ENCODE results near the gene SLC26A1. TPM values are rescaled to one million over a fixed set of nuclear protein-coding genes. Genes with fewer than 3 reads are reported as not detected.
A peak's percentile ranks its signal among the peaks of the same experiment; 100 is the strongest.
"Not testable (repeated sequence)": the region's sequence is repeated elsewhere in the genome, so short reads cannot be mapped to it uniquely, and the experiment has no call there.

Gene SLC26A1
- total RNA-seq, 1 donor from 2014 or later: 0.24 TPM

DNA sequence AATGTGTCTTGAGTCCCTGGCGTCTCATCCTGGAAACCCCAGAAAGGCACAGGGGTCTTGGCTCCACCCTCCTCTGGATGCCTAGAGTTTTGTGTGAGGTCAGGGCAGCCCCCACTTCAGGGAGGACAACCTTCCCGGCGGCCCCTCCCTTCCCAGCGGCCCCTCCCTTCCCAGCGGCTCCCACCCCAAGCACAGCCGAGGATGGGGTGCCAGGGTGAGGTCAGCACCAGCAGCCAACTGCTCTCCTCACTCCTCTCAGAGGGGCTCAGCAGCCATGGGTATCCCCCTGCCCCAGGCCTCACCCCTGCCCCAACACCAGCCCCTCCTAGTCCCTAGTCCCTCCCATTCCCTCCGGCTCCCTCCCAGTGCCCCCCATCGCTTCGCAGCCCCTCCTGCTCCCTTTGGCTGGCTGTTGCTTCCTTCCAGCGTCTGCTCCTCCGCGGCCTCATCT is 37.2 kb downstream of the SLC26A1 start:
- DNase-seq (ENCODE audit: low read depth): no peak

DNA sequence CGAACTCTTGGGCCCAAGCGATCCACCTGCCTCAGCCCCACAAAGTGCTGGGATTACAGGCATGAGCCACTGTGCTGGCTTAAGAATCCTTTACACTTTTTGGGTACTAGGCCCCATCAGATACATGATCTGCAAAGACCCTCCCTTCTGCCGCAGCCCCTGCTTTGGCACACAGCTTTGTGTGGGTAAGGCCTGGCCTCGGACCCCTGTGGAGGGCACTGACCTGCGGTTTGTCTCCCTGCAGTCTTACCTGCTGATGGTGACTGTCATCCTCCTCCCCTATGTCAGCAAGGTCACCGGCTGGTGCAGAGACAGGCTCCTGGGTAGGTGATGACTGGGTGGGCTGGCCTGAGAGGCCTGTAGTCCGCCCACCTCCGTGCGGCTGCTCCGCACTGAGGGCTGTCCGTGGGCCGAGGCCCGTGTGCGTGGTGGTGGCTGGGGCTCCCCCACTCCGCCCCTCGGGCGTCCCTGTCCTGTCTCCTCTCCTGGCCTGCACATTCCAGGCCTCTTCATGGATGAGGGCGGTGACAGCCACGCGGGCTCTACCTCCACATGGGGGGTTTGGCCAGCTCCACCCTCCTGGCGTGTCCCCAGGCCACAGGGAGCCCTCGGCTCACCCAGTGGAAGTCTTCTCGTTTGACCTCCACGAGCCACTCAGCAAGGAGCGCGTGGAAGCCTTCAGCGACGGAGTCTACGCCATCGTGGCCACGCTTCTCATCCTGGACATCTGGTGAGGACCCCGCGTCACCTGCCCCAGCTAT is 37.9 kb downstream of the SLC26A1 start:
- no peak for DNase-seq (ENCODE audit: low read depth)

DNA sequence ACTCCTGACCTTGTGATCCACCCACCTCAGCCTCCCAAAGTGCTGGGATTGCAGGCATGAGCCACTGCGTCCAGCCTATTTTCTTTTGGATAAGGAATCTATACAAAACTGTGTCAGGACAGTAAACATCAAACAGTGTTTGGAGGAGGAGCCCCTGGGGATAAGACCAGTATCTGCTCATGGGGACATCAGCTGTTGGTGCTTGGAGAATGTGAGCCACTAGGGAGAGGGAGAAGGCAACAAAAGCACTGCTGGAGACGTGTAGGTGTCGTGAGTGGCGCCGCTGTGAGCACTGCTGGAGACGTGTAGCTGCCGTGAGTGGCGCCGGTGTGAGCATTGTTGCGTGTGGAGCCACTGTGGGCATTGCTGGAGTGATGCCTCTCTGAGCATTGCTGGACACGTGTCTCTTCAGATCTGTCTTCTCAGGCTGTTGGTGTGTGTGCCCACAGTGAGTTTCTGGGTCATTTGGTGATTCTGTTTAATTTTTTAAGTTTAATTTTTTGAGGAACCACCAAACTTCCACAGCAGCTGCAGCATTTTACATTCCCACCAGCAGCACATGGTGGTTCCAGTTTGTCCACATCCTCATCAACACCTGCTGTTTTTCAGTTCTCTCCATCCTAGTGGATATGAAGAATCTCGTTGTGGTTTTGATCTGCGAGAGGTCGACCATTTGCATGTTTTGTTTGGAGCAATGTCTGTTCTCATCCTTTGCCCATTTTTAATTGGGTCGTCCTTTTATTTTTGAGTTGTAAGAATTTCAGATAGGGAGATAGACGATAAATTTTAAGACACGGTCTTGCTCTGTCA is 38.8 kb downstream of the SLC26A1 start:
- peak; percentile 80 for DNase-seq (ENCODE audit: low read depth)

DNA sequence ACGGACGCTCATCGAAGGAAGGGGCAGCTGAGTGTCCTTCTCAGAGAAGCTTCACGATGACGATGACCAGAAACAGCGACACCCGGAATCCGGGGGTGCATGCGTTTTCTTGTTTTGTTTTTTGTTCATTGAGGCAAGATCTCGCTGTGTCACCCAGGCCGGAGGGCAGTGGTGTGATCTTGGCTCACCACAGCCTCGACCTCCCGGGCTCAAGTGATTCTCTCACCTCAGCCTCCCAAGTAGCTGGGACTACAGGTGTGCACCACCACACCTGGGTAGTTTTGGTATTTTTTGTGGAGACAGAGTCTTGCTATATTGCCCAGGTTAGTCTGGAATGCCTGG is 39.7 kb downstream of the SLC26A1 start:
- DNase-seq (ENCODE audit: low read depth): no peak

DNA sequence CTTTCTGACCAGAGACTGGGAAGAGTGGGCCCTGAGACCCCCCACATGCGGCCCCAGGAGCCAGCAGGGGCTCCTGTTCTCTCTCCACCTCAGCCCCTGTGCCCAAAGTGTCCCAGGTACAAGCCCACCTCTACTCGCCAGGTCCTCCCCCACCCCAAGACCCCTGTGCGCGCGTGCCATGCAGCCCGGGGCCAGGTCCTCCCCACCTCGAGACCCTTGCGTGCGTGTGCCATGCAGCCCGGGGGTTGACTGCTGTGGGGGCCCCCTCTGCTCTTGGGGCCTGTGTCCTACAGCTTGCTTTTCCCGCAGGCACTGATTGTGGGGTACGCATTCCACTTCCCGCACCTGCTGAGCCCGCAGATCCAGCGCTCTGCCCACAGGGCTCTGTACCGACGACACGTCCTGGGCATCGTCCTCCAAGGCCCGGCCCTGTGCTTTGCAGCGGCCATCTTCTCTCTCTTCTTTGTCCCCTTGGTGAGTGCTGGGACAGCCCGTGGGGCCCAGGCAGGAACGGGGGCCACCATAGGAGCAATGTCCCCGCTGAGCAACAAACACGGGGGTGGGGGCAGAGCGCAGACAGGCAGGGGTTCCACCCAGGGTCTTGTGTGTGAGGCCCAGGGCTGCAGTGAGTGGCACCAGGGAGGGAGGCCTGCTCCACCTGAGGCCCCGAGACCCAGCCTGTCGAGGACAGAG is 40.2 kb downstream of the SLC26A1 start:
- DNase-seq (ENCODE audit: low read depth): no peak

DNA sequence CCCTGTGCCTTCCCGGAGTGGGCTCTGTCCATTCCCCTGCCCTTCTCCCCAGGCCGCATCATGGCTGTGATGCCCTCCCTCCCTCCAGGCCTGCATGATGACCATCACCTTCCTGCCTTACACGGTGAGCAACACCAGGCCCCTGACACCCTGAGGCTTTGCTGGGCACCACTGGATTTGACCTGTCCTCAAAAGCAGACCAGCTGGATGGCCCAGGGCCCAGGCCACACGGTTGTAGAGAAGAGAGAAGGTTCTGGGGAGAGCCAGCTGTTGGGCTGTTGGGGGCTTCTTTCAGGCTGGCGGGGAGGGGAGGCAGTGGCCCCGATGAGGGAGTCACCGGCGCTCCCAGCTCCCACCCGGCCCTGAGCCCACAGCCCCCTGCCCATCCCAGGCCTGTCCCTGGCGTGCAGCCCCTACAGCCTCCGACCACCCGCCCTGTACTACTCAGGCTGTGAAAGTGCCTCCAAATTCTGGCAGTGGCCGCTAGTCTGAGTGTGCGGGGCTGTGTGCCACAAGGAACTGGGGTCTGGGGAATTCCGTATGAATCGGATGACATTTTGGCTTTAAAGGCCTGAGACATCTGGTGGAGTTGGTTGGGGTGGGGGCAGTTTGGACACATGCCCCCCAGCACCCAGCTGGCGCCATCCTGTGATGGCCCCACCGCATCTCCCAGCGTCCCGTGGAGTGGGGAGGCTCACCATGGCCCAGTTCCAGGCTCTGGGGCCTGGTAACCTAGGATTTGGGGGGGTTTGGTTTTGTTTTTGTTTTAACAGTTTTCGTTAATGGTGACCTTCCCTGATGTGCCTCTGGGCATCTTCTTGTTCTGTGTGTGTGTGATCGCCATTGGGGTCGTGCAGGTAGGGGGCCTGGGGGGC is 41.4 kb downstream of the SLC26A1 start:
- DNase-seq (ENCODE audit: low read depth): no peak

DNA sequence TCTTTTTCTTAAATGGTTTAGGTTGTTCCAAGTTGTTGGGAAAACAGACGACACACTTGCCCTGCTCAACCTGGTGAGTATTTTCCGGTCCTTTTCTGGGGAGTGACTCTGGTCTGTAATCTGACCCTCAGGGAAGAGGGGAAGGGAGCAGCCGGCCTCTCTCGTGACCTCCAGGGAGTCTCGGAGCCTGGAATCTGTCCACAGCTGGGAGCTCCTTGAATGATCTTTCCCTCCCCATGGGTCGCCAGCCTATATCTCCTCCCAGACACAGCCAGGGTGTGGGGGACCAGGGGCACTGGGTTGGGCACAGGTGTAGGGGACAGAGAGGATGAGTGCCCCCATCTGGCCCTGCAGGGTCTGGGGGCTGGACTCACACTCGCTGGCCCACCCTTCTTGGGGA is 42.0 kb downstream of the SLC26A1 start:
- DNase-seq (ENCODE audit: low read depth): no peak

DNA sequence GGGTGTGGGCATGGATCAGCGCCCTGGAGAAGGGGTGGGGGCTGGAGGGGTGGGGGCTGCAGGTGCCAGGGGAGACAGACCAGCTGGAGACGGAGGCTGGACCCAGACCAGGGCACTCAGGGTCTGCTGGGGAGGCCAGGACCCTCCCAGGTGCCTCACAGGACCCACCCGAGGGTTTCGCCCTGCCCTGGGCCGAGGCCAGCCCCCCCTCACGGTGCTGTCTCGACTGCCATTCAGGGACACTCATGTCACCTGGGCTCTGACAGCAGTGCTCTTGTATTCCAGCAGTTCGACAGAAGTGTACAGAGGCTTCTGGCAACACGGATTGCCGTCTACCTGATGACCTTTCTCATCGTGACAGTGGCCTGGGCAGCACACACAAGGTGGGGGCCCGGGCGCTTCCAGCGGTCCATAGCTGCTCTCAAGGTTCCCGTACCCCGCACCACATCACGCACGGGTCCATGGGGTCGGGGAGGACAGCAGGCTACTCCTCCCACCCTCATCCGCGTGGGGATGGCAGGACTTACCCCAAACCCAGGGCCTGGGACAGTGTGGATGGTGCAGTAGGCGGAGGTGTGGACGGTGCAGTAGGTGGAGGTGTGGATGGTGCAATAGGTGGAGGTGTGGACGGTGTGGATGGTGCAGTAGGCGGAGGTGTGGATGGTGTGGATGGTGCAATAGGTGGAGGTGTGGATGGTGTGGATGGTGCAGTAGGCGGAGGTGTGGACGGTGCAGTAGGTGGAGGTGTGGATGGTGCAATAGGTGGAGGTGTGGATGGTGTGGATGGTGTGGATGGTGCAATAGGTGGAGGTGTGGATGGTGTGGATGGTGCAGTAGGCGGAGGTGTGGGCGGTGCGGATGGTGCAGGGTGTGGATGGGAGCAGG is 42.8 kb downstream of the SLC26A1 start:
- DNase-seq (ENCODE audit: low read depth): no peak

DNA sequence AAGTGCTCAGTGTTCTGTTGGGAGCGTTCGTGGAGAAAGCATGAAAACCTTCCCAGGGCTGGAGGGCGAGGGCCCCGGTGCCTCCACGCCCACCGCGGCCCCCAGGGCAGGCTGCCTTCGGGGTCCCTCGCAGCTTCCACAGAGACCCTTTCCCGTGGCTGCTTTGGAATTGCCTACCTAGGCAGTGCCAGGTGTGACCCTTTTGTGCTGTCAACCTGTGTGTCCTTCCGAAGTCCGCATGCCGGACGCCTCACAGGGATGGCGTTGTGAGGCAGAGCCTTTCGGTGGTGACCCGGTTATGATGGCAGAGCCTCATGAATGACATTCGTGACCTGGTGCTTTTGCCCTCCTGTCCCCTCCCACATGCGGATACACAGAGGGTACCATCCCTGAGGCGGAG is 43.5 kb downstream of the SLC26A1 start:
- no peak for DNase-seq (ENCODE audit: low read depth)

DNA sequence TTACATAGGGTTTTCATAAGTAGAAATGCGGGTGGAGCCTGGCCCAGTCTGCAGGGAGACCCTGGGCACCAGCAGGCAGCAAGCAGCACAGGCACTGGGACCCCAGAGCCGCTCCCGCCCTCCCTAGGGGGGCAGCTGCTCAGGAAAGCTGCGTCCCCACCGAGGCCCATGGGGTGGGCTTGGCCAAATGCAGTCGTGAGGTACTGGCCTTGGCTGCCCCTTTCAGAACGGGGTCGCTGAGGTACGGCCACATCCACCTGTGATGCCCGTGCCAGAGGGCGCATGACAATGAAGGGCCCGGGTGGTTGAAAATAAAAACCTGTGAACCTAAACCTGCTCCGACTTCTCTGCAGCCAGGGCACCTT is 44.3 kb downstream of the SLC26A1 start:
- no peak for DNase-seq (ENCODE audit: low read depth)

DNA sequence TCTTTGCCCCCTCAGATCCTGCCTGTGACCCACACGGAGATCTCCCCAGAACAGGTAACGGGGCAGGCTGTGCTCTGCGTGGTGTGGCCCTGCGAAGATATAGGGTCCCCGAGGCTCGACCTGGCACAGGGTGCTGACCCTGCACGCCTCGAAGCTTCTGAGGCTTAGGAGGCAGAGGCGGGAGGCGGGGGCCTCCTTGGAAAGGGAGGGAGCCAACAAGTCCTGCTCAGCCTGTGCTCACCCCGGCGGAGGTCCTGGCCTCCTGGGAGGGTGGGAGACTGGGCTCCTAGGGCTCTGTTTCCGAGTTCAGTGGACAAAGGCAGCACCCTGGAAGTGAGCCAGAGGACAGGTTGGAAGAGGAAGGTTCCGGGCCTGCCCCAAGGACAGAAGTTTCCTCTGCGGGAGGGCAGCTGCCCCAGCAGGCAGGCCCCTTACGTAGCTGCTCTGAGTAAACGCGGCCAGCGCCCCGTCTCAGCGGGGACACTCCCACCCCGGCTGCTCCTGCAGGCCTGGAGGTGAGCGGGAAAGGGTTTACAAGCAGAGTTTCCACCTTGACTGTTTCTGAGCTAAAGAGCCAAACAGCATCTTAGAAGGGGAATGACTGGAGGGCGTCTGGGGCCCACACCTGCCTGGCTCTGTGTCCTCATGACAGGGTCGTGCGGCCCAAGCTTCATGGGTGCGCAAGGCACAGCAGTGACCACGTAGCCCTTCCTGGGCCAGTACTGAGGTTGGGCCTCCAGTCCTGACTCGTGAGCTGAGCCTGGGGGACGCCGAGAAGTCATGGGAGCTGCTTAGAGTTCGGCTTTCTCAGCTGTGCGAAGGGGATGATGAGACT is 44.9 kb downstream of the SLC26A1 start:
- no peak for DNase-seq (ENCODE audit: low read depth)

DNA sequence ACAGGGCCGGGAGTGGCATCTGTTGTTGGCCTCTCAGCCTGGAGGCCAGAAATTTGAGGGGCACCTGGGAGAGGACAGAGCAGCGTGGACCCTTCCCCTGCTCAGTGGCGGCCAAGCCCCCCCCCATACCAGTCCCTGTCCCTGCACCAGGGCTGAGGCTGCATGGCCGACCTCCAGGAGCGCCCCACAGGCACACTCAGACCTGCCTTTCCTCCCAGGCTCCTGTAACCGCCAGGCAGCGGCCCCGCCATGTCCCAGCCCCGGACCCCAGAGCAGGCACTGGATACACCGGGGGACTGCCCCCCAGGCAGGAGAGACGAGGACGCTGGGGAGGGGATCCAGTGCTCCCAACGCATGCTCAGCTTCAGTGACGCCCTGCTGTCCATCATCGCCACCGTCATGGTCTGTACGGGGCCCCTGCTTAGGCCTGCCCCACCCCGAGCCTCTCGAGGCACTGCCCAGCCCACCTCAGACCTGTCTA is 45.7 kb downstream of the SLC26A1 start:
- DNase-seq (ENCODE audit: low read depth): no peak

DNA sequence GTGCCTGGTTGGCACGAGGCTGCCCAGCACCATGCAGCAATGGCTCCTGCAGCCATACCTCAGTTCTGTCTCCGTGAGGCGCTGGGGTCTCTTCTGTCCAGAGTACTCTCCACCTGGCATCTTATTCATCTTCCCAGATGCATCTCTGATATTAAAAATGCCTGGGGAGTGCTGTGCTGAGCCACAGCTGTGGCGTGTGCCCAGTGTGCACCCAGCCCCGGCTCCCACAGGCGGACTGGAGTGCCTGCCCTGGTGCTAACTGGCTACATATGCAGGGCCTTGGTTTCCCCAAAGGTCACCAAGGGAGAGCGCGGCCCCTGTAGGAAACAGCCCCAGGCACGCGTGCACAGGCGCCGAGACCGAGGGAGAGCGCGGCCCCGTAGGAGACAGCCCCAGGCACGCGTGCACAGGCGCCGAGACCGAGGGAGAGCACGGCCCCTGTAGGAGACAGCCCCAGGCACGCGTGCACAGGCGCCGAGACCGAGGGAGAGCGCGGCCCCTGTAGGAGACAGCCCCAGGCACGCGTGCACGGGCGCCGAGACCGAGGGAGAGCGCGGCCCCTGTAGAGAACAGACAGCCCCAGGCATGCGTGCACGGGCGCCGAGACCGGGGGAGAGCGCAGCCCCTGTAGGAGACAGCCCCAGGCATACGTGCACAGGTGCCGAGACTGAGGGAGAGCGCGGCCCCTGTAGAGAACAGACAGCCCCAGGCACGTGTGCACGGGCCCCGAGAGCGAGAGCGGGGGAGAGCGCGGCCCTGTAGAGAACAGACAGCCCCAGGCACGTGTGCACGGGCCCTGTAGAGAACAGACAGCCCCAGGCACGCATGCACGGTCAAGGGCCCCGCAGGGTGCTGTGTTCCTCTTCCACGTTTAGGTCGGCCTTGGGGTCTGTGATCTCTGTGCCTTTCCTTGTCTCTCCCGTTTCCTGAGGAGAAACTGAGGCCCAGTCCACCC is 46.4 kb downstream of the SLC26A1 start:
- no peak for DNase-seq (ENCODE audit: low read depth)

DNA sequence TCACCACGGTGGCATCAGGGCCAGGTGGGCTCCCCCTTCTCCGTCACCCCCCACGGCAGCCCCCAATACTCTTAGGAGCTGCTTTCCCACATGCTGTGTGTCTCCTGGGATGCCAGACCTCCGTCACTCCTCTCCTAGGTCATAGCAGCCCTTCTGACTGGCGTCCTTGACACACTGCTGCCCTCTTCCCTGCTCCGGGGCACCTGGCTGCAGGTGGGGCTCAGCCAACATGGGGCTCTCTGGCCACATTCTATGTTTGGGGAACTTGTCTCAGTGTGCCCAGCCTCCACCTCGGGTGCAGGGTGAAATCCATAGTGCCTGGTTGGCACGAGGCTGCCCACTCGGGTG is 47.1 kb downstream of the SLC26A1 start:
- DNase-seq (ENCODE audit: low read depth): no peak

DNA sequence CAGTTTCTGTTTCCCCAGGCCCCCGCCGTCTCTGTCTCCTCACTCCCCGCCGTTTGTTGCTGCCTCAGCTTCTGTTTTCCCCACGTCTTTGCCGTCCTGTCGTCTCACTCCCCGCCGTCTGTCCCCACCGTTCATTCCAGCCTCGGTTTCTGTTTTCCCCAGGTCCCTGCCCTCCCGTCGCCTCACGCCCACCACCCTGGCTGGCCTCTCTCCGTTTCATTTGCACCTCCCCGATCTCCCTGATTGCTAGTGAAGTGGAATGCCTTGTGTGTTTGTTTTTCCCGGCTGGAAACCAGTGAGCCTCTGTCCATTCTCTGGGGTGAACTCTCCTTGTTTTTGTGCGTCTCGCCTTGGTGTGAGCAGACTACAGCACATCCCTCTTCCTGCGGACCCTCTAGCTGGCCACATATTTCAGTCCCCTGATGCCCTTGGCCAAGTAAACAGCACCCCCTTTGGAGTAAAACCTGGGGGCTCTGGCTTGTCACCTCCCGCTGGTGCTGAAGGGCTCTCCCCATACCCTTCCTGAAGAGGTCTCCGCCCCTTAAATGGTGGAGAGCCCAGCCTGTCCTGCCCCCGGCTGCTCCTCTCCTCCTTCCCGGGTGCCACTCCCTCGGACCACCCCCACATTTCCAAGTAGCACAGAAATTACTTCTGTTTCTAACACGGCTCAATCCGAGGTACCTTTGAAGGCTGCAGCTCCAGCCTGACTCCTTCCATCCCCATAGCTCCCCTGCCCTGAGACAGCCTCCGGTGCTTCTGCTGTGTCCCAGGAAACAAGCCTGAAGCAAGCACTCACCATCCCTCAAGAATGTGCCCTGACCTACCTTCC is 47.7 kb downstream of the SLC26A1 start:
- no peak for DNase-seq (ENCODE audit: low read depth)

DNA sequence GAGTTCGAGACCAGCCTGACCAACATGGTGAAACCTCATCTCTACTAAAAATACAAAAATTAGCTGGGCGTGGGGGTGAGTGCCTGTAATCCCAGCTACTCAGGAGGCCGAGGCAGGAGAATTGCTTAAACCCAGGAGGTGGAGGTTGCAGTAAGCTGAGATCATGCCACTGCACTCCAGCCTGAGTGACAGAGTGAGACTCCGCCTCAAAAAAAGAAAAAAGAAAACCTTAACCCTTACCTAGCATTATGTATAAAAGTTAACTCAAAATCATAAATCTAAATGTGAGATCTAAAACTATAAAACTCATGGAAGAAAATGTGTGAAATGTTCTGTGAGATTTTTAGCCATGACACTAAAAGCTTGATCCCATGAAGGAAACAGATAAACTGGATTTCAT is 53.7 kb downstream of the SLC26A1 start:
- not testable (repeated sequence) for DNase-seq (ENCODE audit: low read depth)

Measured in myocyte (in vitro differentiated cells).